ENCODE data around the gene C4orf50.

GRCh38 chr4:5963611-5964010, 54.6 kb downstream of the C4orf50 start:
- TF ChIP-seq GATA3 (IDR thresholded peaks at IDR 0.05; ENCODE audit: low read depth, low read length) (no peak), GATA2 (IDR thresholded peaks at IDR 0.05; ENCODE audit: low read depth, low read length) (no peak)
